8988T (cell line): ENCODE measurements around the gene NR3C2.

Experiments
- DNase-seq: peaks from one replicate; pipeline ENCODE4 v3.0.0; 2011

The NR3C2 gene

GRCh38 chr4:148041606-148042329 is 400.4 kb downstream of the NR3C2 start:
- no peak for DNase-seq

- no peak for DNase-seq
These were observed 407.4 kb downstream of the NR3C2 start for GRCh38 chr4:148034813-148035212.

- DNase-seq = no peak
These were observed 411.9 kb downstream of the NR3C2 start for GRCh38 chr4:148030193-148030873.

- no peak for DNase-seq
These were observed 412.4 kb downstream of the NR3C2 start for GRCh38 chr4:148029781-148030180.
